Measurements from ENCODE around the gene TMEM171.
A peak's percentile ranks its signal among the peaks of the same experiment; 100 is the strongest.

Gene TMEM171

DNA sequence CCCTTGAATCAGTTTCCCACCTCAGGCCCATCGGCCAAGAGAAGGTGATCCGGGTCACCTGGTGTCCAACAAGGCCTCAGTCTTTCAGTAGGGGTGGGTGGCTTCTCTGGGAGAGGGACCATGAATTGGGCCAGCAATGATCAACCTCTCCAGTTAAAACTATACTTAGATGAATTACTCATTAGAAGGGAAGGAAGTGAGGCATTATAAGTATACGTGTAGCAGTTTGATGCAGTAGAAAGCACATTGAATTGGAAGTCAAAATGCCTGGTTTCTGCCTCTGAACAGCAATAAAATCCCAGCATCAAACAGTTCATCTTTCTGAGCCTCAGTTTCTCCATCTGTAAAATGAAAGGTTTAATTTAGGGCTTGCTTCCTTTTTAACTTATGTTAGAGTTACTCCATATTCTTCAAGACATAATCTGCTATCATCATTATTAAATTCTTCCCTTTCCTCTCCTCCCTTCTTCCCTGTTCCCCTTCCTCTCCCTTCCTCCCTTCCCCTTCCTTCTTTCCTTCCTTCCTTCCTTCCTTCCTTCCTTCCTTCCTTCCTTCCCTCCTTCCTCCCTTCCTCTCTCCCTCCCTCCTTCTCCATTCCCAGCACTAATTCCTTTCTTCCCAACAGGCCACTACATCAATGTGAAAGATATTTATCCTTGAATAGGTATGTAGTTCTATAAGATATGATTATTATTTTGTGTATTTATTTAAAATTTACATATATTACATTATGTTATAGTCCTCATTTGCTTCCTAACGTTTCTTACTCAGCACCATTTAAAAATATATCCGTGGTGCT is 34.0 kb downstream of the TMEM171 start:
- DNase-seq = no peak

DNA sequence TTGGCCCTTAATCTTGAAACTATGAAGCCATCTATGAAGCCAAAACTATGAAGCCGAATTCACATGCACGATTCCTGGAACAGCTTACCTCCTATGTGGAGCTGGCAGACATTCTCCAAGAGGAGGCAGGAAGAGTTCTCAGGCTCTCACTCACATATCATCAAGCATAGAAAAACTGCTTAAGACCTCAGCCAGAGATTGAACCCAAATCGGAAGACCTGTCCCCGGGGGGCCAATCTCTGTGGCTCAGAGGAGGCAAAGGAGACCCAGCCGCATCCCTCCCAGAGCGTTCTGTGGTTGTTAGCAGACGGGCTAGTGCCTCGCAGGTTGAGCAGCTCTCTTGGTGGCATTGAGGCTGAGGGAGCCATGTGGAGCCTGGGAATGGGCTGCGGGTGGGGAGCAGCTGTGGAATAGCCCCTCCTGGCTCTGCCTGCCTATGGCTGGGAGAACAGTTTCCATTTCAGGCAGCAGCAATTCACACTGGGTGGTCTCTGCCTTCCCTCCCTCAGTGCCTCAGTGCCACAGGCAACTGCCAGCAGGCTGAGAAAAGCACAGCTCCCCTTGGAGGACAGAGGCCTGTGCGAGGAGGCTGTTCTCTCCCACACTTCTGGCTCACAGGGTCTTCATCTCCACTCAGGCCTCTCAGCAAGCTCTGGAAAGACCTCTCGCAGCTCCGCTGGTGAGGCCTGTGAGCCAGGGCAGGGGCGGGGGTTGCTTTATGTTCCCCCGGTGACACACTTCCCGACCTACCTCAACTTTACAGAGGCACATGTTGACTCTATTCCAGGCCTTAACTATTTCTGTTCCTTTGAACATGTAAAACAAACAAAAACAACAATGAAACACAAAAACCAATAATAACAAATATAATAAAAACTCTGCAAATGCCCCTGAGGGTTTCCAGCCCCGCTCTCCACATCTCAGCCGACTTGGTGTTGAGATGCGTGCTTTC is 35.2 kb downstream of the TMEM171 start:
- DNase-seq = no peak

DNA sequence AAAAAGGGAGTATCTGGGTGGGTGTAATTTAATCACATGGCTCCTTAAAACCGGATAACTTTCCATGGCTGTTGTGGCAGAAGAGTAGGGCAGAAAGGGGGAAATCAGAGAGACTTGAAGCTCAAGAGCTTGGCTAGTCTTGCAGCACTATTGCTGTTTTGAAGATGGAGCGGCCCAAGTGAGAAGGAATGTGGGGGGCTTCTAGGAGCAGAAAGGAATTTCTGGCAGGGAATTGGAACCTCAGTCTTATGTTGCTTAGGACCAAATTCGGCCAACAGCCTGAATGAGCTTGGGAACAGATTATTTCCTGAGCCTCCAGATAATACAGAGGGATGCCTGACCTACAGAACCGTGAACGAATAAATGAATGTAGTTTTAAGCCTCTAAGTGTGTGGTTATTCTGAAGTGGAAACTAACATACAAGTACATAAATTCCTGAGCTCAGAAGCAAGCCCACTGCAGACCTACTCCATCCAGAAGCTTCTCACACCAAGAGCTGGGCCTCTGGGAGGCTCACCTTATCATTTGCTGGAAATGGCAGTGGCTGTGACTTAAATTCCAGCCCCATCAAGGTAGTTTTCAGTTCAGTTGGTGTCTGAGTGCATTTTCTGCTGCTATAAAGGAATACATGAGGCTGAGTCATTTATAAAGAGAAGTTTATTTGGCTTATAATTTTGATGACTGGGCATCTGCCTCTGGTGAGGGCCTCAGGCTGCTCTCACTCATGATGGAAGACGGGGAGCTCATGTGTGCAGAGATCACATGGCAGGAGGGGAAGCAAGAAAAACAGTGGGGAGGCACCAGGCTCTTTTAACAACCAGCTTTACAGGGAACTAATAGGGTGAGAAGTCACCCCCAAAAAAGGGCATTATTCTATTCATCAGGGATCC is 37.3 kb downstream of the TMEM171 start:
- DNase-seq = no peak

DNA sequence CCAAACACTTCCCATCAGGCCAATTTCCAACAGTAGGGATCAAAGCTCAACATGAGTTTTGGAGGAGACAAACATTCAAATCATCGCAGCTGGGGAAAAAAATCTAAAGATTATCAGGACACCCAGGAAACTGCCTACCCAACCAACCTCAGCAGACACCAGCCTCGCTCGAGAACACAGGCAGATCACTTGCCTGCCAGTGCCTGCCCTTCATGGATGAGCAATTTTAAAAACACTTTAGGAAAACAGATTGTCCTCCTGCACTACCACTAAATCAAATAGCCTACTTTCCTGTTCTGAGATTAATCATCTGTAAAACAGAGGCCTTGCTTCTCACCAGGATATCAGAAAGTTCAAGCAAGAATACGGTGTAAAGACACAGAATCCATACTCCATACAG is 37.9 kb downstream of the TMEM171 start:
- no peak for DNase-seq

DNA sequence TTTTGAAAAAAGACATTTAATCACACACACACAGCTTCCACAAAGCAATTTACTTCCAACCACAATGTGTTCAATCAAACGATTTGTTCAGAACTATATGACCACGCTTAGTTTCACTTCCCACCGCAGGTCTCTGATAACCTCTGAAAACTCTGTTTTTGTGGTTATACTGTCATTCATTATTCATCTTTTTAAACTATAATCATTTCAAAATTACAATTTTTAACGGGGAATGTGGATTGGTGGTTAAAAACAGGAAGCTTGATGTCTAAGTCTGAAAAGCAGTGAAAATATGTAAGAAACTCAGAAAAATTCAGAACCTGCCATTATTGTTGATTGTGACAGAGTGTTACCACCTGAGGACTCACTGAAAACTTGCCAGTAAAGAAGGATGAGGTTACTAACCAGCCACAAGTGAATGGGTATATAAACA is 39.9 kb downstream of the TMEM171 start:
- DNase-seq = no peak

DNA sequence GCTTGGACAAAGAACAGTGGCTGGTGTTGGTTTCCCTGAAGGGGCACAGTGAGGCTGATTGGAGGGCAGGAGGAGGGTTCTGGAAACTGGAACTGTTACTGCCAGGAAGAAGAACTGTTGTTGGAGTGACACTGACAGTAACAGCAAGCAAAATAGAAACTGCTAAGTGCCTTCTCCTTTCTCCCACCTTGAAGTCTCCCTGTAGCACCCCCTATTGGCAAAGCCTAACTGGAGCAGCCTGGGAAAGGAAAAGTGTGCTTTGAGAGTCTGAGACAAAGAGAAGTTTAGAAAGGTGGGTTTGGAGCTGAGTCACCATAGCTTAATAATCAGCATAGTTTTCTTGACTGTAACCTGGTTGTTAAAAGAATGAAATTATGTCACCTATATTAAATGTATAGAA is 50.1 kb downstream of the TMEM171 start:
- no peak for DNase-seq

DNA sequence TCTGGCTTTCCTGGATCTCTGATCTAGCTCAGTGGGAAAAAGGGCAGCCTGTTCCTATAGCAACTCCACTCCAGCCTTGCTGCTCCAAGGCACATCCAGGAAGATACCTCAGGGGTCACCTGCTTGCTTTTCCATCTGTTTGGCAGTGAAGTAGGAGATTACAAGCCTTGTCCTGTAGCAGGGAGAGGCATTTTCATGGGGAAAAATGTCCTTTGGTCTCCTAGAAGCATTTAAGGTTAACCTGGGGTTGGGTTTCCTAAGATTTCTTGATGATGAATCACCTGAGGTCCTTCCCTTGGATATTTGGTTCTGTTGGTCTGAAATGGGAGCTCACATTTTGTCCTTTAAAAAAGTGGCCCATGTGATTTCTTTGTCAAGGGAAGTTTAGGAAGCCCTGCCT is 51.1 kb downstream of the TMEM171 start:
- no peak for DNase-seq

DNA sequence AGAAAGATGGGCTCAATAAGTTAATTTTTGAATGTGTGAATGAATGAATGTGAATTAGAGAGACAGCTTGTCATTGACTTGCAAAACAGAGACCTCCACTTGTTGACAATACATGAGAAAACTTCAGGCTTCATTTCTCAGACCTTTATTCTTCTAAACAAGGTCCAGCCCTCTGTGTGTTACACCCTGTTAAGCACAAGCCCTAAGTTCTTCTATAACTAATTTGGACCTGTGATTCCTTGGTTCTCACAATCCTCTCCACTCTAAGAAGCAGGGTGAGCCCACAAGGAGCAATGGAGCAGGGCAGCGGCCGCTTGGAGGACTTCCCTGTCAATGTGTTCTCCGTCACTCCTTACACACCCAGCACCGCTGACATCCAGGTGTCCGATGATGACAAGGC is 52.6 kb downstream of the TMEM171 start, which contains the start of gene TMEM174:
Gene TMEM174 (plus strand): TSS at position 243 of the 400 bp plus-strand sequence. CDS start 51 bp downstream, at position 294.
- no peak for DNase-seq

DNA sequence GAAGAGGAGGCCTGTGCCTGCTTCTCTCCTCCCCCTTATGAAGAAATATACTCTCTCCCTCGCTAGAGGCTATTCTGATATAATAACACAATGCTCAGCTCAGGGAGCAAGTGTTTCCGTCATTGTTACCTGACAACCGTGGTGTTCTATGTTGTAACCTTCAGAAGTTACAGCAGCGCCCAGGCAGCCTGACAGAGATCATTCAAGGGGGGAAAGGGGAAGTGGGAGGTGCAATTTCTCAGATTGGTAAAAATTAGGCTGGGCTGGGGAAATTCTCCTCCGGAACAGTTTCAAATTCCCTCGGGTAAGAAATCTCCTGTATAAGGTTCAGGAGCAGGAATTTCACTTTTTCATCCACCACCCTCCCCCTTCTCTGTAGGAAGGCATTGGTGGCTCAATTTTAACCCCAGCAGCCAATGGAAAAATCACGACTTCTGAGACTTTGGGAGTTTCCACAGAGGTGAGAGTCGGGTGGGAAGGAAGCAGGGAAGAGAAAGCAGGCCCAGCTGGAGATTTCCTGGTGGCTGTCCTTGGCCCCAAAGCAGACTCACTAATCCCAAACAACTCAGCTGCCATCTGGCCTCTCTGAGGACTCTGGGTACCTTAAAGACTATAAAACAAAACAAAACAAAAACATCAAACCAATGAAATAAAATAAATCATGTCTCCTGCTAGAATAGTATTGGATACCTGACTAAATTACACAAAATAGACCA is 53.9 kb downstream of the TMEM171 start:
- no peak for DNase-seq

DNA sequence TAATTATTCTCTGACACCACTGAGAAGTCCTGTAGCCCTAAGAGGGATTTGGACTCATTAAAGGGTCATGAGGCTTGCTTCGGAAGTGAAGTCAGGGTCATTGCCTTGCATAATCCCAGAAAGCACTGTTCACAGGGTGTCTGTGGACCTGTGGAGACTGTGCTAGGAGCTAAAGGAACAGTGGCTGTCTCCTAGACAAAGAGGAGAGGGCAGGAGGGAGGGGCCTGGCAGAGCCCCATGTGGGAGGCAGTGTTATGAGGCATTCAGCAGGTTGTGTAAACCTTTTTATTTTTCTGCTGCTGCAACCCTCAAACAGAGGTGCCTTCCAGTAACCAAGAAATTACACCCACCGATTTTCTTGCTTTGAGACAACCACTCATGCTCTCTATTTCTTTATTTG is 55.9 kb downstream of the TMEM171 start:
- no peak for DNase-seq

DNA sequence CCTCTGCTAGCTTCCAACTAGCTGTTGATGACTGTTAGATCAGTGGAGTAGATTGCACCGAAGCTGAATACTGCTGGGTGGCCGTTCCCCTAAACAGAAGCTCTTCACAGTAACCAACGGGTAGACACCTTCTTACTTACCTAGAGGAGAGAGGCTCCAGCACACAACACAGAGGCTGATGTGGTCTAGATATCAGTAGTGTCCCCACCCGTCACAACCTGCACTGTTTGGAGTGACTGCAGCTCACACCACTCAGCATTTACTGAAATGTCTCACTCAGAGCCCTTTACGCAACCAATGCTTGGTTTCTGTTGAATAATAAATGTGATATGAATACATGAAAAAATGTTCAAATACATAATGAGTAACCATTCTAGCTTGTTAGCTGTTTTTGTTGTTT is 57.9 kb downstream of the TMEM171 start:
- DNase-seq = no peak

DNA sequence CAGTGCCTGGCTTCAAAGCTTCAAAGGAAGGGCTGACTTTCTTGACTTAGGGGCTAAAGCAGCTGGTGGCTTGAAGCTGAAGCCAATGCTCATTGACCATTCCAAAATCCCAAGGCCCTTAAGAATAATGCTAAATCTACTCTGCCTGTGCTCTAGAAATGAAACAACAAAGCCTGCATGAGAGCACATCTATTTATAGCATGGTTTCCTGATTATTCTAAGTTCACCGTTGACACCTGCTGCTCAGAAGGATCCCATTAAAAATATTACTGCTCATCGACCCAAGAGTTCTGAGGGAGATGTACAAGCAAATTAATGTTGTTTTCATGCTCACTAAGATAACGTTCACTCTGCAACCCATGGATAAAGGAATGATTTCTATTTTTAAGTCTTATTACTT is 59.4 kb downstream of the TMEM171 start:
- peak; percentile 35 for DNase-seq

DNA sequence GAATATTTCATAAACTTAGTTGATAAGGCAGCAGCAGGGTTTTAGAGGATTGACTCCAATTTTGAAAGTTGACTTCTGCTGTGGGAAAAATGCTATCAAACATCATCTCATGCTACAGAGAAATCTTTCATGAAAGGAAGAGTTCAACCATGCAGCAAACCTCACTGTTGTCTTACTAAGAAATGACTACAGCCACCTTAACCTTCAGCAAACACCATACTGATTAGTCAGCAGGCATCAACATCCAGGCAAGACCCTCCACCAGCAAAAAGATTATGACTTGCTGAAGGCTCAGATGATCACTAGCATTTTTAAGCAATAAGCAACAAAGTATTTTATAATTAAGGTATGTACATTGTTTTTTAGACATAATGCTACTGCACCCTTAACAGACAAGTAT is 60.2 kb downstream of the TMEM171 start:
- no peak for DNase-seq

Measured in NCI-H774 (cell line).